ENCODE results near the gene CHD2. TPM values are rescaled to one million over a fixed set of nuclear protein-coding genes. Genes with fewer than 3 reads are reported as not detected.
A peak's percentile ranks its signal among the peaks of the same experiment; 100 is the strongest.

CHD2 gene
- total and polyA plus RNA-seq, 4 donors, result 39.4 to 547 (median 76.3) TPM

- no peak for TF ChIP-seq CTCF (IDR thresholded peaks at IDR 0.05; ENCODE audit: control extremely low read depth, extremely low read depth)
- Histone ChIP-seq H3K9me3 (ENCODE audit: control insufficient read depth in 4 of 4, insufficient read depth in 3 of 4, low read length in 3 of 4) (no peaks in the 10 kb centered on the region), H3K27me3 (ENCODE audit: control insufficient read depth in 3 of 3, insufficient read depth in 3 of 3, low read length in 2 of 3) (no peaks in the 10 kb centered on the region), H3K4me1 (ENCODE audit: control insufficient read depth in 5 of 5, insufficient read depth in 5 of 5, low read length in 5 of 5) (peaks cover 0 to 31% (median 6%) of the 10 kb centered on the region in 5 donors), H3K27ac (ENCODE audit: low read depth in 1 of 2, low read length in 1 of 2) (peak overlapping the region in 1 of 2 donors; percentile 22), H3K4me3 (no peak overlapping the region), H3K9ac (ENCODE audit: insufficient read depth in 1 of 2, low read length in 2 of 2) (no peak overlapping the region), H3K36me3 (ENCODE audit: control insufficient read depth in 4 of 4, insufficient read depth in 4 of 4, low read length in 4 of 4) (peaks cover 4 to 61% (median 22%) of the 10 kb centered on the region in 4 donors)
- ATAC-seq (ENCODE audit: insufficient read depth, low FRiP score) (no peak), DNase-seq (no peak)
- 66 to 84% methylated on average over 5 of the region's 5 CpGs for WGBS, 2 donors
Observed at GRCh38 chr15:92889390-92890107, 10.6 kb upstream of the CHD2 start.

GRCh38 chr15:92891533-92892200 is 8.5 kb upstream of the CHD2 start:
- DNase-seq (no peak), ATAC-seq (ENCODE audit: insufficient read depth, low FRiP score) (no peak)
- no peak for TF ChIP-seq CTCF (IDR thresholded peaks at IDR 0.05; ENCODE audit: control extremely low read depth, extremely low read depth)
- Histone ChIP-seq H3K4me1 (ENCODE audit: control insufficient read depth in 5 of 5, insufficient read depth in 5 of 5, low read length in 5 of 5) (peaks cover 0 to 24% (median 7%) of the 10 kb centered on the region in 5 donors), H3K27ac (ENCODE audit: low read depth in 1 of 2, low read length in 1 of 2) (no peak overlapping the region), H3K4me3 (no peak overlapping the region), H3K36me3 (ENCODE audit: control insufficient read depth in 4 of 4, insufficient read depth in 4 of 4, low read length in 4 of 4) (peaks cover 4 to 60% (median 18%) of the 10 kb centered on the region in 4 donors), H3K9ac (ENCODE audit: insufficient read depth in 1 of 2, low read length in 2 of 2) (no peak overlapping the region), H3K27me3 (ENCODE audit: control insufficient read depth in 3 of 3, insufficient read depth in 3 of 3, low read length in 2 of 3) (no peaks in the 10 kb centered on the region), H3K9me3 (ENCODE audit: control insufficient read depth in 4 of 4, insufficient read depth in 3 of 4, low read length in 3 of 4) (no peaks in the 10 kb centered on the region)
- WGBS, 2 donors, result 64 to 79% methylated on average over 3 of the region's 3 CpGs

- Histone ChIP-seq H3K36me3 (ENCODE audit: control insufficient read depth in 4 of 4, insufficient read depth in 4 of 4, low read length in 4 of 4) (peaks cover 4 to 56% (median 16%) of the 10 kb centered on the region in 4 donors), H3K27me3 (ENCODE audit: control insufficient read depth in 3 of 3, insufficient read depth in 3 of 3, low read length in 2 of 3) (no peaks in the 10 kb centered on the region)
- WGBS, 2 donors, result 93 to 94% methylated on average over 3 of the region's 3 CpGs
Observed at GRCh38 chr15:92892201-92892555, 7.9 kb upstream of the CHD2 start.

More at GRCh38 chr15:92892201-92892555, 7.9 kb upstream of the CHD2 start:
- TF ChIP-seq CTCF (IDR thresholded peaks at IDR 0.05; ENCODE audit: control extremely low read depth, extremely low read depth), result no peak
- Histone ChIP-seq H3K27ac (ENCODE audit: low read depth in 1 of 2, low read length in 1 of 2) (no peak overlapping the region), H3K9me3 (ENCODE audit: control insufficient read depth in 4 of 4, insufficient read depth in 3 of 4, low read length in 3 of 4) (no peaks in the 10 kb centered on the region), H3K9ac (ENCODE audit: insufficient read depth in 1 of 2, low read length in 2 of 2) (no peak overlapping the region), H3K4me1 (ENCODE audit: control insufficient read depth in 5 of 5, insufficient read depth in 5 of 5, low read length in 5 of 5) (peaks cover 0 to 20% (median 5%) of the 10 kb centered on the region in 5 donors), H3K4me3 (no peak overlapping the region)
- DNase-seq (no peak), ATAC-seq (ENCODE audit: insufficient read depth, low FRiP score) (no peak)
